NB4 (cell line): ENCODE measurements around the gene TMEM259.

Source experiments
- DNase-seq: peaks from one replicate; pipeline ENCODE4 v3.0.0; 2010; ENCODE audit warnings: low read depth
- H3K4me3 ChIP-seq: one replicate; pipeline ENCODE4 v1.5.1; 2011; ENCODE audit warnings: mild to moderate bottlenecking, low read depth, low read length, moderate library complexity
- CTCF ChIP-seq: IDR thresholded peaks from one replicate; pipeline ENCODE4 v1.5.1; 2012; ENCODE audit warnings: low read depth, low read length
- MAX ChIP-seq: IDR thresholded peaks from 2 replicates; pipeline ENCODE4 v1.6.1; 2011; ENCODE audit warnings: low read depth, low read length
- MYC ChIP-seq: IDR thresholded peaks from 2 replicates; pipeline ENCODE4 v1.6.1; 2011; ENCODE audit warnings: low read depth, low read length
- POLR2A ChIP-seq: IDR thresholded peaks from 2 replicates; pipeline ENCODE4 v1.6.1; 2011; ENCODE audit warnings: mild to moderate bottlenecking; ENCODE audit not compliant: insufficient read length; ENCODE audit errors: extremely low read depth

TMEM259 gene

GRCh38 chr19:976476-976875, 44.4 kb downstream of the TMEM259 start:
- H3K4me3 ChIP-seq, result no peak overlapping the region
- DNase-seq, result no peak
- no peak for TF ChIP-seq CTCF
- TF ChIP-seq MAX, result no peak
- TF ChIP-seq MYC, result no peak
- no peak for TF ChIP-seq POLR2A

- TF ChIP-seq POLR2A, result no peak
- no peak for TF ChIP-seq MAX
- TF ChIP-seq MYC, result no peak
- TF ChIP-seq CTCF, result no peak
- no peak overlapping the region for H3K4me3 ChIP-seq
- no peak for DNase-seq
These were observed 46.2 kb downstream of the TMEM259 start for GRCh38 chr19:974564-975257.

GRCh38 chr19:973726-974563, 47.0 kb downstream of the TMEM259 start:
- TF ChIP-seq MAX (no peak), POLR2A (no peak), CTCF (no peak), MYC (no peak)
- no peak overlapping the region for H3K4me3 ChIP-seq

GRCh38 chr19:972281-972680, 48.6 kb downstream of the TMEM259 start:
- TF ChIP-seq MAX (no peak), CTCF (no peak), MYC (no peak), POLR2A (no peak)
- no peak overlapping the region for H3K4me3 ChIP-seq
- DNase-seq, result no peak

More at GRCh38 chr19:973726-974563, 47.0 kb downstream of the TMEM259 start:
- DNase-seq, result no peak

- H3K4me3 ChIP-seq, result no peak overlapping the region
- no peak for TF ChIP-seq POLR2A
- no peak for TF ChIP-seq CTCF
- no peak for TF ChIP-seq MAX
- no peak for TF ChIP-seq MYC
- no peak for DNase-seq
These were observed 49.1 kb downstream of the TMEM259 start for GRCh38 chr19:971795-972194.
